ENCODE results near the gene TBR1.

TBR1 gene

GRCh38 chr2:161371869-161372268, 44.2 kb upstream of the TBR1 start:
- H3K23ac ChIP-seq (ENCODE audit: low read length in 2 of 2) = no peak overlapping the region
- no peak overlapping the region for H2BK12ac ChIP-seq (ENCODE audit: low read length in 2 of 2)
- no peak overlapping the region for H3K14ac ChIP-seq (ENCODE audit: low read length in 2 of 2)
- no peak overlapping the region for H3K27ac ChIP-seq (ENCODE audit: low read length, poor library complexity, severe bottlenecking)
- DNase-seq = no peak
- H3K9me3 ChIP-seq (ENCODE audit: control insufficient read depth, low read length) = no peaks in the 10 kb centered on the region
- no peak overlapping the region for H3K4me2 ChIP-seq (ENCODE audit: low read length, poor library complexity, severe bottlenecking)
- no peak overlapping the region for H2BK15ac ChIP-seq (ENCODE audit: low read depth, poor library complexity, severe bottlenecking)
- H4K8ac ChIP-seq (ENCODE audit: low read length) = no peak overlapping the region
- H3K4me1 ChIP-seq (ENCODE audit: control insufficient read depth, insufficient read depth, low read depth, low read length) = no peaks in the 10 kb centered on the region
- H2BK120ac ChIP-seq (ENCODE audit: low read depth, low read length) = no peak overlapping the region
- H2BK5ac ChIP-seq (ENCODE audit: low read depth, low read length, poor library complexity, severe bottlenecking) = no peak overlapping the region
- 0% methylated on average over 1 of the region's 1 CpG for WGBS
- no peak overlapping the region for H2AK5ac ChIP-seq (ENCODE audit: low read length, severe bottlenecking)
- H2AFZ ChIP-seq (ENCODE audit: low read depth, low read length) = no peak overlapping the region
- peaks cover 5% of the 10 kb centered on the region for H3K79me1 ChIP-seq (replicated peaks; ENCODE audit: low read length, poor library complexity, severe bottlenecking)
- no peak overlapping the region for H3K18ac ChIP-seq (ENCODE audit: low read depth in 1 of 2, low read length in 2 of 2)
- H3K36me3 ChIP-seq (ENCODE audit: control insufficient read depth in 1 of 2, insufficient read depth in 2 of 2, low read depth in 1 of 2, low read length in 2 of 2) = peaks cover 2 to 55% of the 10 kb centered on the region in 2 experiments
- no peak overlapping the region for H3K4me3 ChIP-seq (ENCODE audit: insufficient read depth in 1 of 2, low read depth in 1 of 2, low read length in 2 of 2)
- H3K27me3 ChIP-seq (ENCODE audit: control insufficient read depth in 1 of 2, insufficient read depth in 1 of 2, low read length in 2 of 2) = no peaks in the 10 kb centered on the region
- H3K4ac ChIP-seq (ENCODE audit: low read depth in 1 of 2, low read length in 2 of 2) = no peak overlapping the region
- H3K9ac ChIP-seq (ENCODE audit: low read length) = no peak overlapping the region
- H4K91ac ChIP-seq (ENCODE audit: low read length) = no peak overlapping the region

GRCh38 chr2:161373942-161374341, 42.2 kb upstream of the TBR1 start:
- Histone ChIP-seq H3K27ac (ENCODE audit: low read length, poor library complexity, severe bottlenecking) (no peak overlapping the region), H4K91ac (ENCODE audit: low read length) (no peak overlapping the region), H3K79me1 (replicated peaks; ENCODE audit: low read length, poor library complexity, severe bottlenecking) (peaks cover 5% of the 10 kb centered on the region), H3K23ac (ENCODE audit: low read length in 2 of 2) (no peak overlapping the region), H3K14ac (ENCODE audit: low read length in 2 of 2) (no peak overlapping the region), H2BK12ac (ENCODE audit: low read length in 2 of 2) (no peak overlapping the region), H2BK120ac (ENCODE audit: low read depth, low read length) (no peak overlapping the region), H4K8ac (ENCODE audit: low read length) (no peak overlapping the region), H3K18ac (ENCODE audit: low read depth in 1 of 2, low read length in 2 of 2) (no peak overlapping the region), H2AFZ (ENCODE audit: low read depth, low read length) (no peak overlapping the region), H3K36me3 (ENCODE audit: control insufficient read depth in 1 of 2, insufficient read depth in 2 of 2, low read depth in 1 of 2, low read length in 2 of 2) (peaks cover 2 to 54% of the 10 kb centered on the region in 2 experiments), H2AK5ac (ENCODE audit: low read length, severe bottlenecking) (no peak overlapping the region), H3K9me3 (ENCODE audit: control insufficient read depth, low read length) (no peaks in the 10 kb centered on the region), H3K4me2 (ENCODE audit: low read length, poor library complexity, severe bottlenecking) (no peak overlapping the region), H3K4ac (ENCODE audit: low read depth in 1 of 2, low read length in 2 of 2) (no peak overlapping the region), H3K27me3 (ENCODE audit: control insufficient read depth in 1 of 2, insufficient read depth in 1 of 2, low read length in 2 of 2) (no peaks in the 10 kb centered on the region), H2BK5ac (ENCODE audit: low read depth, low read length, poor library complexity, severe bottlenecking) (no peak overlapping the region), H2BK15ac (ENCODE audit: low read depth, poor library complexity, severe bottlenecking) (no peak overlapping the region), H3K4me1 (ENCODE audit: control insufficient read depth, insufficient read depth, low read depth, low read length) (no peaks in the 10 kb centered on the region), H3K4me3 (ENCODE audit: insufficient read depth in 1 of 2, low read depth in 1 of 2, low read length in 2 of 2) (no peak overlapping the region), H3K9ac (ENCODE audit: low read length) (no peak overlapping the region)
- no peak for DNase-seq

- no peak overlapping the region for H2BK15ac ChIP-seq (ENCODE audit: low read depth, poor library complexity, severe bottlenecking)
- no peak for DNase-seq
- no peak overlapping the region for H2AK5ac ChIP-seq (ENCODE audit: low read length, severe bottlenecking)
- no CpG with 5 or more reads among the region's 1 CpG for WGBS
- H2BK5ac ChIP-seq (ENCODE audit: low read depth, low read length, poor library complexity, severe bottlenecking) = no peak overlapping the region
- no peak overlapping the region for H3K9ac ChIP-seq (ENCODE audit: low read length)
- no peak overlapping the region for H2AFZ ChIP-seq (ENCODE audit: low read depth, low read length)
- no peaks in the 10 kb centered on the region for H3K27me3 ChIP-seq (ENCODE audit: control insufficient read depth in 1 of 2, insufficient read depth in 1 of 2, low read length in 2 of 2)
- H3K4ac ChIP-seq (ENCODE audit: low read depth in 1 of 2, low read length in 2 of 2) = no peak overlapping the region
- H3K36me3 ChIP-seq (ENCODE audit: control insufficient read depth in 1 of 2, insufficient read depth in 2 of 2, low read depth in 1 of 2, low read length in 2 of 2) = peaks cover 2 to 53% of the 10 kb centered on the region in 2 experiments
- H3K4me2 ChIP-seq (ENCODE audit: low read length, poor library complexity, severe bottlenecking) = no peak overlapping the region
- H3K27ac ChIP-seq (ENCODE audit: low read length, poor library complexity, severe bottlenecking) = no peak overlapping the region
- H3K79me1 ChIP-seq (replicated peaks; ENCODE audit: low read length, poor library complexity, severe bottlenecking) = peaks cover 5% of the 10 kb centered on the region
- H4K8ac ChIP-seq (ENCODE audit: low read length) = no peak overlapping the region
- H3K4me1 ChIP-seq (ENCODE audit: control insufficient read depth, insufficient read depth, low read depth, low read length) = no peaks in the 10 kb centered on the region
- no peak overlapping the region for H4K91ac ChIP-seq (ENCODE audit: low read length)
- H3K9me3 ChIP-seq (ENCODE audit: control insufficient read depth, low read length) = no peaks in the 10 kb centered on the region
- no peak overlapping the region for H2BK12ac ChIP-seq (ENCODE audit: low read length in 2 of 2)
- no peak overlapping the region for H3K18ac ChIP-seq (ENCODE audit: low read depth in 1 of 2, low read length in 2 of 2)
- no peak overlapping the region for H3K4me3 ChIP-seq (ENCODE audit: insufficient read depth in 1 of 2, low read depth in 1 of 2, low read length in 2 of 2)
- no peak overlapping the region for H2BK120ac ChIP-seq (ENCODE audit: low read depth, low read length)
- H3K14ac ChIP-seq (ENCODE audit: low read length in 2 of 2) = no peak overlapping the region
- H3K23ac ChIP-seq (ENCODE audit: low read length in 2 of 2) = no peak overlapping the region
These were observed 41.7 kb upstream of the TBR1 start for GRCh38 chr2:161374446-161374845.

GRCh38 chr2:161379740-161380139, 36.4 kb upstream of the TBR1 start:
- Histone ChIP-seq H2AK5ac (ENCODE audit: low read length, severe bottlenecking) (no peak overlapping the region), H3K27me3 (ENCODE audit: control insufficient read depth in 1 of 2, insufficient read depth in 1 of 2, low read length in 2 of 2) (no peaks in the 10 kb centered on the region), H4K8ac (ENCODE audit: low read length) (no peak overlapping the region), H3K18ac (ENCODE audit: low read depth in 1 of 2, low read length in 2 of 2) (no peak overlapping the region), H3K4me1 (ENCODE audit: control insufficient read depth, insufficient read depth, low read depth, low read length) (no peaks in the 10 kb centered on the region), H3K9ac (ENCODE audit: low read length) (no peak overlapping the region), H3K36me3 (ENCODE audit: control insufficient read depth in 1 of 2, insufficient read depth in 2 of 2, low read depth in 1 of 2, low read length in 2 of 2) (peaks cover 0 to 22% of the 10 kb centered on the region in 2 experiments), H3K27ac (ENCODE audit: low read length, poor library complexity, severe bottlenecking) (no peak overlapping the region), H3K9me3 (ENCODE audit: control insufficient read depth, low read length) (no peaks in the 10 kb centered on the region), H2BK12ac (ENCODE audit: low read length in 2 of 2) (no peak overlapping the region), H3K4me3 (ENCODE audit: insufficient read depth in 1 of 2, low read depth in 1 of 2, low read length in 2 of 2) (no peak overlapping the region), H2BK15ac (ENCODE audit: low read depth, poor library complexity, severe bottlenecking) (no peak overlapping the region), H2BK120ac (ENCODE audit: low read depth, low read length) (no peak overlapping the region), H3K23ac (ENCODE audit: low read length in 2 of 2) (peak overlapping the region in 1 of 2 experiments; percentile 80), H3K4me2 (ENCODE audit: low read length, poor library complexity, severe bottlenecking) (no peak overlapping the region), H3K79me1 (replicated peaks; ENCODE audit: low read length, poor library complexity, severe bottlenecking) (peaks cover 6% of the 10 kb centered on the region), H3K4ac (ENCODE audit: low read depth in 1 of 2, low read length in 2 of 2) (no peak overlapping the region), H2BK5ac (ENCODE audit: low read depth, low read length, poor library complexity, severe bottlenecking) (no peak overlapping the region), H4K91ac (ENCODE audit: low read length) (no peak overlapping the region), H3K14ac (ENCODE audit: low read length in 2 of 2) (no peak overlapping the region), H2AFZ (ENCODE audit: low read depth, low read length) (no peak overlapping the region)
- WGBS = no CpG with 5 or more reads among the region's 2 CpGs
- DNase-seq = no peak
